H9 (cell line): ENCODE data around the gene HTN3. TPM values are rescaled to one million over a fixed set of nuclear protein-coding genes. Genes with fewer than 3 reads are reported as not detected.

Experiments used
- DNase-seq: peaks from one replicate; pipeline ENCODE4 v3.0.0-alpha.2; 2017
- H2AFZ ChIP-seq: one replicate; pipeline ENCODE4 v1.6.1; 2013; ENCODE audit warnings: mild to moderate bottlenecking, low read length, control low read depth, moderate library complexity
- H2AK5ac ChIP-seq: 2 replicates; pipeline ENCODE4 v1.6.1; 2013; ENCODE audit warnings: low read length, control low read depth, mixed read lengths; ENCODE audit not compliant: insufficient read length
- H2BK120ac ChIP-seq: one replicate; pipeline ENCODE4 v1.6.1; 2013; ENCODE audit warnings: low read depth, mild to moderate bottlenecking, low read length, control low read depth, inconsistent platforms; ENCODE audit not compliant: poor library complexity, severe bottlenecking
- H2BK12ac ChIP-seq: 2 replicates; pipeline ENCODE4 v1.6.1; 2013; ENCODE audit warnings: low read length, control low read depth, mixed read lengths, low read depth; ENCODE audit not compliant: insufficient read length
- H2BK15ac ChIP-seq: 2 replicates; pipeline ENCODE4 v1.6.1; 2013; ENCODE audit warnings: low read depth, low read length, control low read depth
- H2BK20ac ChIP-seq: one replicate; pipeline ENCODE4 v1.6.1; 2013; ENCODE audit warnings: low read depth, mild to moderate bottlenecking, low read length, control low read depth, inconsistent platforms; ENCODE audit not compliant: poor library complexity, severe bottlenecking
- H2BK5ac ChIP-seq: 2 replicates; pipeline ENCODE4 v1.6.1; 2013; ENCODE audit warnings: low read length, control low read depth, mixed read lengths; ENCODE audit not compliant: insufficient read length
- H3K14ac ChIP-seq: 2 replicates; pipeline ENCODE4 v1.6.1; 2013; ENCODE audit warnings: low read length, control low read depth; ENCODE audit not compliant: insufficient read depth
- H3K18ac ChIP-seq: 2 replicates; pipeline ENCODE4 v1.6.1; 2013; ENCODE audit warnings: low read depth, mild to moderate bottlenecking, mixed read lengths, low read length, control low read depth; ENCODE audit not compliant: insufficient read length
- H3K23ac ChIP-seq: 2 replicates; pipeline ENCODE4 v1.6.1; 2013; ENCODE audit warnings: low read length, control low read depth, mixed read lengths, low read depth; ENCODE audit not compliant: insufficient read length
- H3K23me2 ChIP-seq: 2 replicates; pipeline ENCODE4 v1.6.1; 2013; ENCODE audit warnings: low read depth, mild to moderate bottlenecking, mixed read lengths, low read length, control low read depth; ENCODE audit not compliant: insufficient read length, poor library complexity, severe bottlenecking
- H3K27ac ChIP-seq: 2 replicates; pipeline ENCODE4 v1.5.1; 2013; ENCODE audit warnings: low read length, control low read depth, mixed read lengths, low read depth; ENCODE audit not compliant: insufficient read length
- H3K27me3 ChIP-seq: 2 replicates; pipeline ENCODE4 v1.6.1; 2013; ENCODE audit warnings: low read length, control low read depth, inconsistent platforms; ENCODE audit not compliant: insufficient read depth
- H3K4ac ChIP-seq: 2 replicates; pipeline ENCODE4 v1.6.1; 2013; ENCODE audit warnings: low read depth, mild to moderate bottlenecking, control low read depth, inconsistent platforms, low read length, moderate library complexity
- H3K4me1 ChIP-seq: 2 replicates; pipeline ENCODE4 v1.6.1; 2013; ENCODE audit warnings: low read length, control low read depth, inconsistent platforms; ENCODE audit not compliant: insufficient read depth
- H3K4me2 ChIP-seq: 2 replicates; pipeline ENCODE4 v1.6.1; 2013; ENCODE audit warnings: low read length, control low read depth, mixed read lengths; ENCODE audit not compliant: insufficient read length, insufficient read depth
- H3K56ac ChIP-seq: 2 replicates; pipeline ENCODE4 v1.6.1; 2013; ENCODE audit warnings: low read depth, mild to moderate bottlenecking, mixed read lengths, low read length, control low read depth; ENCODE audit not compliant: insufficient read length
- H3K79me1 ChIP-seq: 2 replicates; pipeline ENCODE4 v1.6.1; 2013; ENCODE audit warnings: low read depth, mild to moderate bottlenecking, moderate library complexity, low read length, control low read depth, inconsistent platforms; ENCODE audit not compliant: insufficient read depth, poor library complexity, severe bottlenecking
- H3K79me2 ChIP-seq: 2 replicates; pipeline ENCODE4 v1.6.1; 2013; ENCODE audit warnings: low read length, control low read depth, inconsistent platforms; ENCODE audit not compliant: insufficient read depth
- H3K9ac ChIP-seq: 2 replicates; pipeline ENCODE4 v1.6.1; 2013; ENCODE audit warnings: low read length, control low read depth, mixed read lengths; ENCODE audit not compliant: insufficient read length; ENCODE audit errors: extremely low read depth
- H3K9me3 ChIP-seq: one replicate; pipeline ENCODE4 v1.6.1; 2013; ENCODE audit warnings: low read depth, low read length, inconsistent platforms; ENCODE audit not compliant: control insufficient read depth
- H3T11ph ChIP-seq: one replicate; pipeline ENCODE4 v1.6.1; 2013; ENCODE audit warnings: mild to moderate bottlenecking, low read length, control low read depth, inconsistent platforms
- H4K20me1 ChIP-seq: one replicate; pipeline ENCODE4 v1.6.1; 2013; ENCODE audit not compliant: control insufficient read depth, insufficient read length, insufficient read depth
- H4K5ac ChIP-seq: 2 replicates; pipeline ENCODE4 v1.6.1; 2013; ENCODE audit warnings: low read depth, mild to moderate bottlenecking, mixed read lengths, low read length, control low read depth; ENCODE audit not compliant: insufficient read length
- H4K8ac ChIP-seq: replicated peaks from 2 replicates; pipeline ENCODE4 v1.6.1; 2013; ENCODE audit warnings: low read length, control low read depth, mixed read lengths, low read depth; ENCODE audit not compliant: insufficient read length
- H4K91ac ChIP-seq: 2 replicates; pipeline ENCODE4 v1.6.1; 2013; ENCODE audit warnings: low read depth, mild to moderate bottlenecking, moderate library complexity, mixed read lengths, low read length, control low read depth; ENCODE audit not compliant: insufficient read length
- H3K27ac Mint-ChIP-seq, 3 experiments: 2 replicates in 2 of 3; 3 replicates in 1 of 3; pipeline ENCODE4 v1.8.0; 2020 to 2021; ENCODE audit warnings: mixed read lengths in 3 of 3, mild to moderate bottlenecking in 1 of 3, moderate library complexity in 1 of 3
- H3K27me3 Mint-ChIP-seq: 2 replicates; pipeline ENCODE4 v1.8.0; 2021; ENCODE audit warnings: low read depth, mild to moderate bottlenecking, moderate library complexity, mixed read lengths
- H3K36me3 Mint-ChIP-seq, 3 experiments: 2 replicates in 2 of 3; 3 replicates in 1 of 3; pipeline ENCODE4 v1.8.0; 2020 to 2021; ENCODE audit warnings: low read depth in 3 of 3, mixed read lengths in 3 of 3; ENCODE audit not compliant: insufficient read depth in 1 of 3
- H3K4me1 Mint-ChIP-seq, 2 experiments: 2 replicates each; pipeline ENCODE4 v1.8.0; 2020; ENCODE audit warnings: mixed read lengths in 2 of 2
- H3K4me3 Mint-ChIP-seq, 2 experiments: 2 replicates in 1 of 2; 3 replicates in 1 of 2; pipeline ENCODE4 v1.8.0; 2020 to 2021; ENCODE audit warnings: mild to moderate bottlenecking in 2 of 2, mixed read lengths in 2 of 2, moderate library complexity in 1 of 2
- H3K9me3 Mint-ChIP-seq, 2 experiments: 2 replicates in 1 of 2; 3 replicates in 1 of 2; pipeline ENCODE4 v1.8.0; 2020; ENCODE audit warnings: mild to moderate bottlenecking in 2 of 2, mixed read lengths in 2 of 2, moderate library complexity in 1 of 2
- WGBS: extraction: QIAGEN DNeasy Blood & Tissue Kit; methylation state at CpG from one replicate; pipeline ENCODE4 v1.1.7; 2013; ENCODE audit warnings: missing lambda C conversion rate, low lambda C conversion rate, mixed read lengths; ENCODE audit not compliant: insufficient read length; ENCODE audit errors: extremely low coverage; 5-methylcytosine and 5-hydroxymethylcytosine counted together
- total RNA-seq: library from RNA; stranded (reverse); gene quantifications from 2 replicates; pipeline ENCODE4 v1.2.1, GENCODE V29; 2021
- TF ChIP-seq, protein P1 (sequence below): fragments of 200-600 bp; sonication (generic); conservative IDR thresholded peaks from 3 replicates; pipeline ENCODE4 v1.8.0; 2021; ENCODE audit warnings: antibody characterized with exemption, mild to moderate bottlenecking

HTN3 gene
- total RNA-seq, 1 experiment from 2014 or later: not detected

GRCh38 chr4:69991016-69991415 is 37.2 kb upstream of the HTN3 start:
- H3K56ac ChIP-seq: no peak overlapping the region
- H3K27ac ChIP-seq: no peak overlapping the region
- H3K79me2 ChIP-seq: no peaks in the 10 kb centered on the region
- H3T11ph ChIP-seq: no peak overlapping the region
- no peak overlapping the region for H2BK12ac ChIP-seq
- H3K4me1 ChIP-seq: no peaks in the 10 kb centered on the region
- no peak overlapping the region for H3K14ac ChIP-seq
- WGBS: no CpG with 5 or more reads among the region's 4 CpGs
- Mint-ChIP-seq H3K27me3 (no peaks in the 10 kb centered on the region), H3K4me3 (no peak overlapping the region), H3K36me3 (no peaks in the 10 kb centered on the region), H3K9me3 (no peaks in the 10 kb centered on the region), H3K4me1 (no peaks in the 10 kb centered on the region), H3K27ac (no peak overlapping the region)
- H3K9me3 ChIP-seq: no peaks in the 10 kb centered on the region
- H2AFZ ChIP-seq: no peak overlapping the region
- H2BK20ac ChIP-seq: no peak overlapping the region
- H3K4me2 ChIP-seq: no peak overlapping the region
- H4K20me1 ChIP-seq: no peaks in the 10 kb centered on the region
- no peak overlapping the region for H3K4ac ChIP-seq
- H4K8ac ChIP-seq: no peak overlapping the region
- no peak overlapping the region for H4K5ac ChIP-seq
- no peaks in the 10 kb centered on the region for H3K23me2 ChIP-seq
- no peak overlapping the region for H2BK5ac ChIP-seq
- H4K91ac ChIP-seq: no peak overlapping the region
- no peaks in the 10 kb centered on the region for H3K79me1 ChIP-seq
- no peak for DNase-seq
- TF ChIP-seq, protein P1, sequence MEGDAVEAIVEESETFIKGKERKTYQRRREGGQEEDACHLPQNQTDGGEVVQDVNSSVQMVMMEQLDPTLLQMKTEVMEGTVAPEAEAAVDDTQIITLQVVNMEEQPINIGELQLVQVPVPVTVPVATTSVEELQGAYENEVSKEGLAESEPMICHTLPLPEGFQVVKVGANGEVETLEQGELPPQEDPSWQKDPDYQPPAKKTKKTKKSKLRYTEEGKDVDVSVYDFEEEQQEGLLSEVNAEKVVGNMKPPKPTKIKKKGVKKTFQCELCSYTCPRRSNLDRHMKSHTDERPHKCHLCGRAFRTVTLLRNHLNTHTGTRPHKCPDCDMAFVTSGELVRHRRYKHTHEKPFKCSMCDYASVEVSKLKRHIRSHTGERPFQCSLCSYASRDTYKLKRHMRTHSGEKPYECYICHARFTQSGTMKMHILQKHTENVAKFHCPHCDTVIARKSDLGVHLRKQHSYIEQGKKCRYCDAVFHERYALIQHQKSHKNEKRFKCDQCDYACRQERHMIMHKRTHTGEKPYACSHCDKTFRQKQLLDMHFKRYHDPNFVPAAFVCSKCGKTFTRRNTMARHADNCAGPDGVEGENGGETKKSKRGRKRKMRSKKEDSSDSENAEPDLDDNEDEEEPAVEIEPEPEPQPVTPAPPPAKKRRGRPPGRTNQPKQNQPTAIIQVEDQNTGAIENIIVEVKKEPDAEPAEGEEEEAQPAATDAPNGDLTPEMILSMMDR: no peak
- H3K23ac ChIP-seq: no peak overlapping the region
- no peak overlapping the region for H2AK5ac ChIP-seq
- no peaks in the 10 kb centered on the region for H3K27me3 ChIP-seq
- no peak overlapping the region for H2BK120ac ChIP-seq
- no peak overlapping the region for H3K9ac ChIP-seq
- H2BK15ac ChIP-seq: no peak overlapping the region
- no peak overlapping the region for H3K18ac ChIP-seq
